NB4 (cell line): Measurements from ENCODE around the gene RYR2.

Source experiments
- MYC ChIP-seq: IDR thresholded peaks from 2 replicates; pipeline ENCODE4 v1.6.1; 2011; ENCODE audit warnings: low read depth, low read length
- POLR2A ChIP-seq: IDR thresholded peaks from 2 replicates; pipeline ENCODE4 v1.6.1; 2011; ENCODE audit warnings: mild to moderate bottlenecking; ENCODE audit not compliant: insufficient read length; ENCODE audit errors: extremely low read depth
- TF ChIP-seq, protein P1 (sequence below): IDR thresholded peaks from one replicate; pipeline ENCODE4 v1.5.1; 2012; ENCODE audit warnings: low read depth, low read length
- TF ChIP-seq, protein P2 (sequence below): IDR thresholded peaks from 2 replicates; pipeline ENCODE4 v1.6.1; 2011; ENCODE audit warnings: low read depth, low read length

DNA sequence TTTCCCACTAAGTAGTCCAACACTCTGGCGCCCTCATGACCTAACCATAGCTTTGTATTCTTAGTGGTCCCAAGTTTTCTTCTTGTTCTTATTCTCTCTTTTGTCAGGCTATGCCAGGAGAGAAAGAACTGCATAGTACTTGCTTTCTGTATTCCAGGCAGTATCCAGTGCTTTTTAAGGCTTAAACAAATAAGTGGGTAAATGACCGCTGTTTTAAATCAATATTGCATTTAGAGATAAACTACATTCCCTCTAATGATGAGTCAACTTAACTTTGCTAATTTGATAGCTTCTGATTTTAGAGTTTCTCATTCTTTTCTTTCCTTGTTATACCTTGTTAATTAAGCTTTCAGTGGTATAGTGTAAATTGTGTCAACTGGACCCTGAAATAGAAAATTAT, 709.1 kb downstream of the RYR2 start:
- TF ChIP-seq, protein P1, sequence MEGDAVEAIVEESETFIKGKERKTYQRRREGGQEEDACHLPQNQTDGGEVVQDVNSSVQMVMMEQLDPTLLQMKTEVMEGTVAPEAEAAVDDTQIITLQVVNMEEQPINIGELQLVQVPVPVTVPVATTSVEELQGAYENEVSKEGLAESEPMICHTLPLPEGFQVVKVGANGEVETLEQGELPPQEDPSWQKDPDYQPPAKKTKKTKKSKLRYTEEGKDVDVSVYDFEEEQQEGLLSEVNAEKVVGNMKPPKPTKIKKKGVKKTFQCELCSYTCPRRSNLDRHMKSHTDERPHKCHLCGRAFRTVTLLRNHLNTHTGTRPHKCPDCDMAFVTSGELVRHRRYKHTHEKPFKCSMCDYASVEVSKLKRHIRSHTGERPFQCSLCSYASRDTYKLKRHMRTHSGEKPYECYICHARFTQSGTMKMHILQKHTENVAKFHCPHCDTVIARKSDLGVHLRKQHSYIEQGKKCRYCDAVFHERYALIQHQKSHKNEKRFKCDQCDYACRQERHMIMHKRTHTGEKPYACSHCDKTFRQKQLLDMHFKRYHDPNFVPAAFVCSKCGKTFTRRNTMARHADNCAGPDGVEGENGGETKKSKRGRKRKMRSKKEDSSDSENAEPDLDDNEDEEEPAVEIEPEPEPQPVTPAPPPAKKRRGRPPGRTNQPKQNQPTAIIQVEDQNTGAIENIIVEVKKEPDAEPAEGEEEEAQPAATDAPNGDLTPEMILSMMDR = no peak
- TF ChIP-seq POLR2A = no peak
- TF ChIP-seq, protein P2, sequence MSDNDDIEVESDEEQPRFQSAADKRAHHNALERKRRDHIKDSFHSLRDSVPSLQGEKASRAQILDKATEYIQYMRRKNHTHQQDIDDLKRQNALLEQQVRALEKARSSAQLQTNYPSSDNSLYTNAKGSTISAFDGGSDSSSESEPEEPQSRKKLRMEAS = no peak
- TF ChIP-seq MYC = no peak
